ENCODE measurements around the gene MATN4.
A peak's percentile ranks its signal among the peaks of the same experiment; 100 is the strongest.
"Not testable (repeated sequence)": the region's sequence is repeated elsewhere in the genome, so short reads cannot be mapped to it uniquely, and the experiment has no call there.

MATN4 gene, protein sequence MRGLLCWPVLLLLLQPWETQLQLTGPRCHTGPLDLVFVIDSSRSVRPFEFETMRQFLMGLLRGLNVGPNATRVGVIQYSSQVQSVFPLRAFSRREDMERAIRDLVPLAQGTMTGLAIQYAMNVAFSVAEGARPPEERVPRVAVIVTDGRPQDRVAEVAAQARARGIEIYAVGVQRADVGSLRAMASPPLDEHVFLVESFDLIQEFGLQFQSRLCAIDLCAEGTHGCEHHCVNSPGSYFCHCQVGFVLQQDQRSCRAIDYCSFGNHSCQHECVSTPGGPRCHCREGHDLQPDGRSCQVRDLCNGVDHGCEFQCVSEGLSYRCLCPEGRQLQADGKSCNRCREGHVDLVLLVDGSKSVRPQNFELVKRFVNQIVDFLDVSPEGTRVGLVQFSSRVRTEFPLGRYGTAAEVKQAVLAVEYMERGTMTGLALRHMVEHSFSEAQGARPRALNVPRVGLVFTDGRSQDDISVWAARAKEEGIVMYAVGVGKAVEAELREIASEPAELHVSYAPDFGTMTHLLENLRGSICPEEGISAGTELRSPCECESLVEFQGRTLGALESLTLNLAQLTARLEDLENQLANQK

GRCh38 chr20:45308117-45308778 is at the start of gene MATN4:
TSS of gene MATN4 (minus strand) at chr20:45308299. CDS start at chr20:45305582, 2,717 bp downstream.
- TF ChIP-seq, protein P1, sequence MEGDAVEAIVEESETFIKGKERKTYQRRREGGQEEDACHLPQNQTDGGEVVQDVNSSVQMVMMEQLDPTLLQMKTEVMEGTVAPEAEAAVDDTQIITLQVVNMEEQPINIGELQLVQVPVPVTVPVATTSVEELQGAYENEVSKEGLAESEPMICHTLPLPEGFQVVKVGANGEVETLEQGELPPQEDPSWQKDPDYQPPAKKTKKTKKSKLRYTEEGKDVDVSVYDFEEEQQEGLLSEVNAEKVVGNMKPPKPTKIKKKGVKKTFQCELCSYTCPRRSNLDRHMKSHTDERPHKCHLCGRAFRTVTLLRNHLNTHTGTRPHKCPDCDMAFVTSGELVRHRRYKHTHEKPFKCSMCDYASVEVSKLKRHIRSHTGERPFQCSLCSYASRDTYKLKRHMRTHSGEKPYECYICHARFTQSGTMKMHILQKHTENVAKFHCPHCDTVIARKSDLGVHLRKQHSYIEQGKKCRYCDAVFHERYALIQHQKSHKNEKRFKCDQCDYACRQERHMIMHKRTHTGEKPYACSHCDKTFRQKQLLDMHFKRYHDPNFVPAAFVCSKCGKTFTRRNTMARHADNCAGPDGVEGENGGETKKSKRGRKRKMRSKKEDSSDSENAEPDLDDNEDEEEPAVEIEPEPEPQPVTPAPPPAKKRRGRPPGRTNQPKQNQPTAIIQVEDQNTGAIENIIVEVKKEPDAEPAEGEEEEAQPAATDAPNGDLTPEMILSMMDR (IDR thresholded peaks at IDR 0.05; ENCODE audit: low read length, missing control alignments): no peak
- no peak within 1 kb of the TSS for H3K4me3 ChIP-seq (replicated peaks; ENCODE audit: low read depth, low read length)
- DNase-seq (ENCODE audit: low read depth): no peak

DNA sequence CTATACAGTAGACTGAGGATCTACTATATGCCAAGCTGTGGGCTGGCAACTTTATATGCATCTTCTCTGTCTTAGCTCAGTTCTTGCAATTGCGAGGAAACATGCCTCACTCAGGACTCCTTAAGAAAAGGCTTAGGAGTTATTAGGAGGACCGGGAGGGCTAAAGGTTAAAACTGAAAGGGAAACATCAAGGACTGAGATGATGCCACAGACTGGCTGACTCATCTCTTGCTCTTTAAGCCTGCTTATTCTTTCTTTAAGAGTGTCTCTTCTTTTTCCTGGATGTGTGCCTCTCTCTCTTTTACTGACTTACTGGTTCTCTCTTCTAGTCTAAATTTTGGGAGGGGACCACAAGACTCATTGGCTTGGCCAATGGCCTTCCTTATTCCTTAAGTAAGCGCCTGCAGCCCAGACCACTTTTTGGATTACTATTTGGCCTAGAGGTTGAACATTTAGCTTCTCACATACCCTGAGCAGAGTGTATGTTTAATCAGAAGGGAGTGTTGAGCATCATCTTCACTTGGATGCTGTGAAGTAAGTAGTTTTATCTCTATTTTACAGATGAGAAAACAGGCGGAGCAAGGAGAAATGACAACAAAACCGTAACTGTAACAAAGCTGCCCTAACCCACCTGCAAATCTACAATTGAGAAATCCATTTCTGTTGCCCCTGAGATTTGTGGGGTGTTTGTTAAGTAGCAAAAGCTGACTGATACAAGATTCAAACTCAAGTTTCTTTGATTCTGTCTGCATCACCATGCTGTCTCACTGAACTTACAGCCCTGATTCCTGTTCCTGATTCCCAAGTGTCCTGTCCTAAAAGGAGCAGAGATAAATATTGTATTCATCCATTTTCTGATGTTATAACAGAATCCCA is 47.3 kb upstream of the MATN4 start:
- peak; percentile 67 for DNase-seq (ENCODE audit: low read depth)
- TF ChIP-seq, protein P1 (IDR thresholded peaks at IDR 0.05; ENCODE audit: low read length, missing control alignments): no peak
- H3K4me3 ChIP-seq (replicated peaks; ENCODE audit: low read depth, low read length): no peak overlapping the region

GRCh38 chr20:45354423-45355208 is 46.5 kb upstream of the MATN4 start:
- DNase-seq (ENCODE audit: low read depth): peak; percentile 49
- no peak overlapping the region for H3K4me3 ChIP-seq (replicated peaks; ENCODE audit: low read depth, low read length)
- TF ChIP-seq, protein P1 (IDR thresholded peaks at IDR 0.05; ENCODE audit: low read length, missing control alignments): no peak

GRCh38 chr20:45353746-45354145 is 45.6 kb upstream of the MATN4 start:
- no peak for DNase-seq (ENCODE audit: low read depth)
- TF ChIP-seq, protein P1 (IDR thresholded peaks at IDR 0.05; ENCODE audit: low read length, missing control alignments): no peak
- no peak overlapping the region for H3K4me3 ChIP-seq (replicated peaks; ENCODE audit: low read depth, low read length)

DNA sequence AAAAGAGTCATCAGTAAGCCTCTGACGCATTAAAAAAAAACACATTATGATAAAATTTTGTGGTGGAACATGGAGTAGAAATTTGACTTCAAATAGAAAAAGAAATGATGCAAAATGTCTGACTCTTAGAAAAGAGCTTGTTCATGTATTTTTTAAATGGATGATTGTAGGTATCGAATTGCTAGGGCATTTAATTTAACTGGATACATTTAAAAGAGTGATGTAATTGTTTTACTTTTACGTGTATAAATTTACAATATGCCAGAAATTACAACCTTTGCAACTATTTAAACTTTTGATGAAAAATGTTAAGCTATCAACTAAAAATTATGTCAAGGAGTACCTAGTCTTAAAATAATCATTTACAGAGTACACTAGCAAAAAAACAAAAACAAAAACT is 44.6 kb upstream of the MATN4 start:
- no peak overlapping the region for H3K4me3 ChIP-seq (replicated peaks; ENCODE audit: low read depth, low read length)
- TF ChIP-seq, protein P1 (IDR thresholded peaks at IDR 0.05; ENCODE audit: low read length, missing control alignments): no peak
- no peak for DNase-seq (ENCODE audit: low read depth)

GRCh38 chr20:45350795-45351194 is 42.7 kb upstream of the MATN4 start:
- H3K4me3 ChIP-seq (replicated peaks; ENCODE audit: low read depth, low read length); DNase-seq (ENCODE audit: low read depth): not testable (repeated sequence)
